Measurements from ENCODE around the gene MYL5.
"Not testable (repeated sequence)": the region's sequence is repeated elsewhere in the genome, so short reads cannot be mapped to it uniquely, and the experiment has no call there.

The MYL5 gene

GRCh38 chr4:629915-630641, 44.3 kb upstream of the MYL5 start:
- H3K27me3 ChIP-seq (ENCODE audit: control insufficient read depth in 2 of 2, insufficient read depth in 2 of 2, low read length in 2 of 2): no peaks in the 10 kb centered on the region
- no peaks in the 10 kb centered on the region for H3K4me1 ChIP-seq (ENCODE audit: control insufficient read depth in 2 of 2, insufficient read depth in 2 of 2, low read length in 2 of 2)
- H3K36me3 ChIP-seq (ENCODE audit: control insufficient read depth in 2 of 2, insufficient read depth in 2 of 2, low read length in 2 of 2): no peaks in the 10 kb centered on the region
- no peaks in the 10 kb centered on the region for H3K9me3 ChIP-seq (ENCODE audit: control insufficient read depth in 2 of 2, low read length in 2 of 2)
- no peak overlapping the region for H3K4me3 ChIP-seq (ENCODE audit: low read length in 2 of 2)
- H3K27ac ChIP-seq (ENCODE audit: low read depth in 2 of 2, low read length in 2 of 2): no peak overlapping the region
- H3K9ac ChIP-seq (ENCODE audit: low read depth in 1 of 2, low read length in 2 of 2): no peak overlapping the region

- Histone ChIP-seq H3K27me3 (ENCODE audit: control insufficient read depth in 2 of 2, insufficient read depth in 2 of 2, low read length in 2 of 2) (no peaks in the 10 kb centered on the region), H3K4me3 (ENCODE audit: low read length in 2 of 2) (no peak overlapping the region), H3K9me3 (ENCODE audit: control insufficient read depth in 2 of 2, low read length in 2 of 2) (no peaks in the 10 kb centered on the region), H3K4me1 (ENCODE audit: control insufficient read depth in 2 of 2, insufficient read depth in 2 of 2, low read length in 2 of 2) (no peaks in the 10 kb centered on the region), H3K27ac (ENCODE audit: low read depth in 2 of 2, low read length in 2 of 2) (no peak overlapping the region), H3K9ac (ENCODE audit: low read depth in 1 of 2, low read length in 2 of 2) (no peak overlapping the region), H3K36me3 (ENCODE audit: control insufficient read depth in 2 of 2, insufficient read depth in 2 of 2, low read length in 2 of 2) (no peaks in the 10 kb centered on the region)
Measured at GRCh38 chr4:630656-631055, 43.7 kb upstream of the MYL5 start.

- Histone ChIP-seq H3K27ac (ENCODE audit: low read depth in 2 of 2, low read length in 2 of 2) (no peak overlapping the region), H3K4me3 (ENCODE audit: low read length in 2 of 2) (no peak overlapping the region), H3K27me3 (ENCODE audit: control insufficient read depth in 2 of 2, insufficient read depth in 2 of 2, low read length in 2 of 2) (no peaks in the 10 kb centered on the region), H3K36me3 (ENCODE audit: control insufficient read depth in 2 of 2, insufficient read depth in 2 of 2, low read length in 2 of 2) (no peaks in the 10 kb centered on the region), H3K9ac (ENCODE audit: low read depth in 1 of 2, low read length in 2 of 2) (no peak overlapping the region), H3K4me1 (ENCODE audit: control insufficient read depth in 2 of 2, insufficient read depth in 2 of 2, low read length in 2 of 2) (no peaks in the 10 kb centered on the region), H3K9me3 (ENCODE audit: control insufficient read depth in 2 of 2, low read length in 2 of 2) (no peaks in the 10 kb centered on the region)
Measured at GRCh38 chr4:632196-632790, 42.0 kb upstream of the MYL5 start.

- no peaks in the 10 kb centered on the region for H3K36me3 ChIP-seq (ENCODE audit: control insufficient read depth in 2 of 2, insufficient read depth in 2 of 2, low read length in 2 of 2)
- H3K4me3 ChIP-seq (ENCODE audit: low read length in 2 of 2): no peak overlapping the region
- no peaks in the 10 kb centered on the region for H3K27me3 ChIP-seq (ENCODE audit: control insufficient read depth in 2 of 2, insufficient read depth in 2 of 2, low read length in 2 of 2)
- no peaks in the 10 kb centered on the region for H3K9me3 ChIP-seq (ENCODE audit: control insufficient read depth in 2 of 2, low read length in 2 of 2)
- no peak overlapping the region for H3K9ac ChIP-seq (ENCODE audit: low read depth in 1 of 2, low read length in 2 of 2)
- no peaks in the 10 kb centered on the region for H3K4me1 ChIP-seq (ENCODE audit: control insufficient read depth in 2 of 2, insufficient read depth in 2 of 2, low read length in 2 of 2)
- H3K27ac ChIP-seq (ENCODE audit: low read depth in 2 of 2, low read length in 2 of 2): no peak overlapping the region
Measured at GRCh38 chr4:632926-633325, 41.4 kb upstream of the MYL5 start.

GRCh38 chr4:633406-633805, 40.9 kb upstream of the MYL5 start:
- Histone ChIP-seq H3K4me1 (ENCODE audit: control insufficient read depth in 2 of 2, insufficient read depth in 2 of 2, low read length in 2 of 2) (no peaks in the 10 kb centered on the region), H3K9ac (ENCODE audit: low read depth in 1 of 2, low read length in 2 of 2) (no peak overlapping the region), H3K4me3 (ENCODE audit: low read length in 2 of 2) (no peak overlapping the region), H3K36me3 (ENCODE audit: control insufficient read depth in 2 of 2, insufficient read depth in 2 of 2, low read length in 2 of 2) (no peaks in the 10 kb centered on the region), H3K27ac (ENCODE audit: low read depth in 2 of 2, low read length in 2 of 2) (no peak overlapping the region), H3K27me3 (ENCODE audit: control insufficient read depth in 2 of 2, insufficient read depth in 2 of 2, low read length in 2 of 2) (no peaks in the 10 kb centered on the region), H3K9me3 (ENCODE audit: control insufficient read depth in 2 of 2, low read length in 2 of 2) (no peaks in the 10 kb centered on the region)

- H3K36me3 ChIP-seq (ENCODE audit: control insufficient read depth in 2 of 2, insufficient read depth in 2 of 2, low read length in 2 of 2): no peaks in the 10 kb centered on the region
- no peak overlapping the region for H3K27ac ChIP-seq (ENCODE audit: low read depth in 2 of 2, low read length in 2 of 2)
- no peak overlapping the region for H3K9ac ChIP-seq (ENCODE audit: low read depth in 1 of 2, low read length in 2 of 2)
- H3K9me3 ChIP-seq (ENCODE audit: control insufficient read depth in 2 of 2, low read length in 2 of 2): no peaks in the 10 kb centered on the region
- H3K27me3 ChIP-seq (ENCODE audit: control insufficient read depth in 2 of 2, insufficient read depth in 2 of 2, low read length in 2 of 2): no peaks in the 10 kb centered on the region
- no peak overlapping the region for H3K4me3 ChIP-seq (ENCODE audit: low read length in 2 of 2)
- H3K4me1 ChIP-seq (ENCODE audit: control insufficient read depth in 2 of 2, insufficient read depth in 2 of 2, low read length in 2 of 2): no peaks in the 10 kb centered on the region
Measured at GRCh38 chr4:633976-634598, 40.3 kb upstream of the MYL5 start.

- Histone ChIP-seq H3K27me3 (ENCODE audit: control insufficient read depth in 2 of 2, insufficient read depth in 2 of 2, low read length in 2 of 2) (no peaks in the 10 kb centered on the region), H3K4me1 (ENCODE audit: control insufficient read depth in 2 of 2, insufficient read depth in 2 of 2, low read length in 2 of 2) (no peaks in the 10 kb centered on the region), H3K9ac (ENCODE audit: low read depth in 1 of 2, low read length in 2 of 2) (no peak overlapping the region), H3K36me3 (ENCODE audit: control insufficient read depth in 2 of 2, insufficient read depth in 2 of 2, low read length in 2 of 2) (no peaks in the 10 kb centered on the region), H3K9me3 (ENCODE audit: control insufficient read depth in 2 of 2, low read length in 2 of 2) (no peaks in the 10 kb centered on the region), H3K4me3 (ENCODE audit: low read length in 2 of 2) (no peak overlapping the region), H3K27ac (ENCODE audit: low read depth in 2 of 2, low read length in 2 of 2) (no peak overlapping the region)
Measured at GRCh38 chr4:634599-634985, 39.8 kb upstream of the MYL5 start.

GRCh38 chr4:635066-635835, 39.1 kb upstream of the MYL5 start:
- not testable (repeated sequence) for H3K27me3 ChIP-seq (ENCODE audit: control insufficient read depth in 2 of 2, insufficient read depth in 2 of 2, low read length in 2 of 2); H3K36me3 ChIP-seq (ENCODE audit: control insufficient read depth in 2 of 2, insufficient read depth in 2 of 2, low read length in 2 of 2); H3K27ac ChIP-seq (ENCODE audit: low read depth in 2 of 2, low read length in 2 of 2); H3K9me3 ChIP-seq (ENCODE audit: control insufficient read depth in 2 of 2, low read length in 2 of 2); H3K9ac ChIP-seq (ENCODE audit: low read depth in 1 of 2, low read length in 2 of 2); H3K4me1 ChIP-seq (ENCODE audit: control insufficient read depth in 2 of 2, insufficient read depth in 2 of 2, low read length in 2 of 2); H3K4me3 ChIP-seq (ENCODE audit: low read length in 2 of 2)

- H3K9ac ChIP-seq (ENCODE audit: low read depth in 1 of 2, low read length in 2 of 2): no peak overlapping the region
- H3K4me1 ChIP-seq (ENCODE audit: control insufficient read depth in 2 of 2, insufficient read depth in 2 of 2, low read length in 2 of 2): no peaks in the 10 kb centered on the region
- no peak overlapping the region for H3K4me3 ChIP-seq (ENCODE audit: low read length in 2 of 2)
- no peaks in the 10 kb centered on the region for H3K9me3 ChIP-seq (ENCODE audit: control insufficient read depth in 2 of 2, low read length in 2 of 2)
- no peaks in the 10 kb centered on the region for H3K27me3 ChIP-seq (ENCODE audit: control insufficient read depth in 2 of 2, insufficient read depth in 2 of 2, low read length in 2 of 2)
- H3K36me3 ChIP-seq (ENCODE audit: control insufficient read depth in 2 of 2, insufficient read depth in 2 of 2, low read length in 2 of 2): no peaks in the 10 kb centered on the region
- H3K27ac ChIP-seq (ENCODE audit: low read depth in 2 of 2, low read length in 2 of 2): no peak overlapping the region
Measured at GRCh38 chr4:635851-636627, 38.3 kb upstream of the MYL5 start.

All from mucosa of rectum (tissue), 2 donors.